Activated CD4-positive, alpha-beta T cell treated with anti-CD3 and anti-CD28 coated beads for 4 hours (primary cell): ENCODE results near the gene SGTB.
"Not testable (repeated sequence)": the region's sequence is repeated elsewhere in the genome, so short reads cannot be mapped to it uniquely, and the experiment has no call there.

Experiments
- DNase-seq, 2 donors: peaks; one replicate each; pipeline ENCODE4 v3.0.0-alpha.2; 2020

Gene SGTB

GRCh38 chr5:65663804-65664521 lies 57.9 kb downstream of the SGTB start:
- DNase-seq, result no peak

- DNase-seq, result no peak
Observed at GRCh38 chr5:65654713-65655112, 67.2 kb downstream of the SGTB start.

- no peak for DNase-seq
Observed at GRCh38 chr5:65651144-65651543, 70.8 kb downstream of the SGTB start.

- no peak for DNase-seq
Observed at GRCh38 chr5:65647941-65648340, 74.0 kb downstream of the SGTB start.

GRCh38 chr5:65646938-65647337 lies 75.0 kb downstream of the SGTB start:
- DNase-seq, result no peak

GRCh38 chr5:65640240-65640639 lies 81.7 kb downstream of the SGTB start:
- DNase-seq, result no peak

GRCh38 chr5:65630981-65631380 lies 90.9 kb downstream of the SGTB start:
- DNase-seq, result no peak

- no peak for DNase-seq
Observed at GRCh38 chr5:65625743-65626142, 96.2 kb downstream of the SGTB start.

- peak; percentile 78 to 81 for DNase-seq
Observed at GRCh38 chr5:65624571-65625555, 97.0 kb downstream of the SGTB start, which contains the start of the genes SHLD3 and TRAPPC13. Gene SHLD3 (plus strand): TSS chr5:65625027. CDS start chr5:65629588, 4,561 bp downstream. Gene TRAPPC13 (plus strand): TSS chr5:65625027. CDS start chr5:65625061, 34 bp downstream.

- peak; percentile 86 to 91 for DNase-seq
Observed at GRCh38 chr5:65624025-65624570, 97.8 kb downstream of the SGTB start, which contains the start of gene TRIM23. Gene TRIM23 (minus strand): TSS chr5:65624333. CDS start chr5:65624274, 59 bp downstream.

GRCh38 chr5:65623482-65623881 lies 98.4 kb downstream of the SGTB start:
- DNase-seq, result no peak

- DNase-seq, result not testable (repeated sequence)
Observed at GRCh38 chr5:65621961-65622360, 99.9 kb downstream of the SGTB start.

- DNase-seq, result no peak
Observed at GRCh38 chr5:65620021-65620420, 101.9 kb downstream of the SGTB start.
